ENCODE data around the gene PRELID1.
A peak's percentile ranks its signal among the peaks of the same experiment; 100 is the strongest.
"Not testable (repeated sequence)": the region's sequence is repeated elsewhere in the genome, so short reads cannot be mapped to it uniquely, and the experiment has no call there.

The PRELID1 gene, protein sequence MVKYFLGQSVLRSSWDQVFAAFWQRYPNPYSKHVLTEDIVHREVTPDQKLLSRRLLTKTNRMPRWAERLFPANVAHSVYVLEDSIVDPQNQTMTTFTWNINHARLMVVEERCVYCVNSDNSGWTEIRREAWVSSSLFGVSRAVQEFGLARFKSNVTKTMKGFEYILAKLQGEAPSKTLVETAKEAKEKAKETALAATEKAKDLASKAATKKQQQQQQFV

GRCh38 chr5:177303121-177303924, at the start of gene PRELID1, which contains the start of gene RAB24:
Gene PRELID1 (plus strand): TSS chr5:177303799. CDS start chr5:177303986, 187 bp downstream.
Gene RAB24 (minus strand): TSS chr5:177303719. CDS start chr5:177303288, 431 bp downstream.
- peak; percentile 72 for DNase-seq

DNA sequence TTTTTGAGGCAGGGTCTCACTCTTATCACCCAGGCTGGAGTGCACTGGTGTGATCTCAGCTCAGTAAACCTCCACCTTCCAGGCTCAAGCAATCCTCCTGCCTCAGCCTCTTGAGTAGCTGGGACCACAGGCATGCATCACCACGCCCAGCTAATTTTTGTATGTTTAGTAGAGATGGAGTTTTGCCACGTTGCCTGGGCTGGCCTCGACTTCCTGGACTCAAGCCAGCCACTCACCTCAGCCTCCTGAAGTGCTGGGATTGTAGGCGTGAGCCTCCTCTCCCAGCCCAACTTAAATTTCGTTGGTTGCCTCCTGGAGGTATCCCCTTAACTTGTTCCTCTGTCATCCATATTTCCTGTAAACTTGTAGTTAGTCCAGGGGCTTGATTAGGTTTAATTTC, 47.3 kb upstream of the PRELID1 start:
- no peak for DNase-seq

- DNase-seq, result not testable (repeated sequence)
Observed at GRCh38 chr5:177258711-177259110, 44.9 kb upstream of the PRELID1 start.

DNA sequence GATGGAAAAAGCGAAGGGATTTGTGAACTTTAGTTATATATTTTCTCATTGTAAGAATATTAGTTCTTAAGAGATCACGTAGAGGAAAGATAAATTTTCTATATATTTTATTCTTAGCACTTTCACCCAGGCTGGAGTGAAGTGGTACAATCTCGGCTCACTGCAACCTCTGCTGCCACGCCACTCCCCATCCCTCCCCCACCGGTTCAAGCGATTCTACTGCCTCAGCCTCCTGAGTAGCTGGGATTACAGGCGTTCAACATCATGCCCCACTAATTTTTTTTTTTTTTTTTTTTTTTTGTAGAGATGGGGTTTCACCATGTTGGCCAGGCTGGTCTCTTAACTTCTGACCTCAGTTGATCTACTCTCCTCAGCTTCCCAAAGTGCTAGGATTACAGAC, 42.6 kb upstream of the PRELID1 start:
- no peak for DNase-seq

GRCh38 chr5:177261510-177261909, 42.1 kb upstream of the PRELID1 start:
- DNase-seq, result no peak

DNA sequence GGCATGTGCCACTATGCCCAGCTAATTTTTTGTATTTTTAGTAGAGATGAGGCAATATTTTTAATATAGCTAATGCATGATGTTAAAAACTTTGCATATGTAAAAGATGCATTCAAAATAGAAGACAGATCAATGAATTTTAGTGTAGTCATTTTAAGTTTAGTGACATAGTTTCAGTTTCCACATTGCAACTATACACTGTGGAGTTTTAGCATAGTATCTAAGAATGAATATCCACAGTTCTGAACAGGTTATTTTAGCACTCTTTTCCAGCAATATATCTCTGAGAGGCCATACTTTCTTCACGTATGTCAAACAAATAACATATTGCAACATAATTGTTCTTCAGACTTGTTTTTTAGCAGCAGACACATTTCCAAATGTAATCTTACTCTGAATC, 39.4 kb upstream of the PRELID1 start:
- DNase-seq, result no peak

DNA sequence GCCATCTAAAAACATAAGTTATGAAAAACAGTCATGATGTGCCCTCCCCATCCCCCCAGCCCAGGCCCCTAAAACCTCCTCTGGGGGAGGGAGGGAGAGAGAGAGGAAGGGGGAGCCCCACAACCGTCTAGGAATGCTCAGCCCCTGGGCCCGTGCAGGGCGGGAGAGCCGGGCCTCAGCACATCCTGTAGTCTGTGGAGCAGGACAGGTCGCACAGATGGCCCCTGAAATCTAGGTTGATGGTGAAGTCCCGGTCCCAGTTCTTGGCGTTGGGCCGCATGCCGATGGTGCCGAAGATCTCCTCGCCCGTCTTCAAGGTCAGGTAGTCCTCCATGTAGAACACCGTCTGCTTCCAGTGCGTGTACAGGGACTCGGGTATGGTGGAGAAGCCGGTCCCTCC, 38.2 kb upstream of the PRELID1 start:
- no peak for DNase-seq

- no peak for DNase-seq
Observed at GRCh38 chr5:177269232-177269895, 34.2 kb upstream of the PRELID1 start.

GRCh38 chr5:177269976-177270375, 33.6 kb upstream of the PRELID1 start:
- no peak for DNase-seq

GRCh38 chr5:177270653-177271052, 32.9 kb upstream of the PRELID1 start:
- no peak for DNase-seq

GRCh38 chr5:177271113-177271512, 32.5 kb upstream of the PRELID1 start:
- DNase-seq, result no peak

DNA sequence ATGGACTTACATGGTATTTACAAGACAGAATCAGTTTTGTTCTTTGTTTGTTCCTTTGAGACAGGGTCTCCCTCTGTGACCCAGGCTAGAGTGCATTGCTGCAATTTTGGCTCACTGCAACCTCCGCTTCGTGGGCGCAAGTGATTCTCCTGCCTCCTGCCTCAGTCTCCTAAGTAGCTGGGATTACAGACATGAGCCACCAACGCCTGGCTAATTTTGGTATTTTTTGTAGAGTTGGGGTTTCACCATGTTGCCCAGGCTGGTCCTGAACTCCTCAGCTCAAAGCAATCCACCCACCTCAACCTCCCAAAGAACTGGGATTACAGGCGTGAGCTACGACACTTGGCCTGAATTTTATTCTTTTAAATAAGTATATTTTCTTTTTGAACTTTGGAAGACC, 27.7 kb upstream of the PRELID1 start:
- no peak for DNase-seq

GRCh38 chr5:177276886-177277285, 26.7 kb upstream of the PRELID1 start:
- DNase-seq, result no peak

- DNase-seq, result no peak
Observed at GRCh38 chr5:177288191-177288590, 15.4 kb upstream of the PRELID1 start.

DNA sequence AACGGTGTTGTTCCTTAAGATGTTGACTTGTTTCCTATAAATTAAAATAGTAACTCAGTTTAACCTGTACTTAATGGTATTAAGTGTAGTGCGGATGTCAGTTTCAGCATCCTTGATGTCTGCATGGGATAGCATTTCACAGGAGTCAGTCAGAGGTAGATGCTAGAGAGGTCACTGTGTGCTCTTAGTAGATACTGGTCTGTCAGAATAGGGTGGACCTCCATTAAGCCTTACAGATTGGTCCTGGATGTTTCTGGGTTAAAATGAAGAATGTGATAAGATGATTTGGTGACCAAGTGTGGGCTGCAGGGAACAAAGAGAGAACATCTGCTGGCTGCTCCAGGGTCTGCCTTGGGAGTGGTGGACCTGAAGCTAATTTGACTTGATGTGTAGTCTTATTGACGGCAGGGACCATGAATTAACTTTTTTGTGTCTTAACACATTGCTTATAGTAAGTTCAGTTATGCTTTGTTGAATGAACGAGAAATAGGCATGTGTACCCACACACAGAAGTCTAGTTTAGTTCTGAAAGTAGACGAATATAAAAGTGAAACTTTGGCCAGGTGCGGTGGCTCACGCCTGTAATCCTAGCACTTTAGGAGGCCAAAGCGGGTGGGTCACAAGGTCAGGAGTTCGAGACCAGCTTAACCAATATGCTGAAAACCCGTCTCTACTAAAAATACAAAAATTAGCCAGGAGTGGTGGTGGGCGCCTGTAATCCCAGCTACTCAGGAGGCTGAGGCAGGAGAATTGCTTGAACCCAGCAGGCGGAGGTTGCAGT, 12.6 kb upstream of the PRELID1 start:
- no peak for DNase-seq

DNA sequence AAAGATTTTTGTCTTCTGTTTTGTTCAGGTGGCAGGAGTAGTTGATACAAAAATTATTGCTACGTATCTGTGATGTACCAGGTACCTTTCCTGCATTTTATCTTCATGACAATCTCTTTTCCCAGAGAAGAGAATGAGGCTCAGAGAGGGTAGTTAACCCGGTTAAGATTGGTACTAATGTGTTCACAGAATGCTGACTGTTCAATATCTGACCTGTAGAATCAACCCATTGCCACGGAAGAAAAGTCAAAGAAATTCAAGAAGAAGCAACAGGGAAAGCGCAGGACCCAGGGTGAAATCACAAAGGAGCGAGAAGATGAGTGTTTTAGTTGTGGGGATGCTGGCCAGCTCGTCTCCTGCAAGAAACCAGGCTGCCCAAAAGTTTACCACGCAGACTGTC, 11.9 kb upstream of the PRELID1 start:
- DNase-seq, result no peak

DNA sequence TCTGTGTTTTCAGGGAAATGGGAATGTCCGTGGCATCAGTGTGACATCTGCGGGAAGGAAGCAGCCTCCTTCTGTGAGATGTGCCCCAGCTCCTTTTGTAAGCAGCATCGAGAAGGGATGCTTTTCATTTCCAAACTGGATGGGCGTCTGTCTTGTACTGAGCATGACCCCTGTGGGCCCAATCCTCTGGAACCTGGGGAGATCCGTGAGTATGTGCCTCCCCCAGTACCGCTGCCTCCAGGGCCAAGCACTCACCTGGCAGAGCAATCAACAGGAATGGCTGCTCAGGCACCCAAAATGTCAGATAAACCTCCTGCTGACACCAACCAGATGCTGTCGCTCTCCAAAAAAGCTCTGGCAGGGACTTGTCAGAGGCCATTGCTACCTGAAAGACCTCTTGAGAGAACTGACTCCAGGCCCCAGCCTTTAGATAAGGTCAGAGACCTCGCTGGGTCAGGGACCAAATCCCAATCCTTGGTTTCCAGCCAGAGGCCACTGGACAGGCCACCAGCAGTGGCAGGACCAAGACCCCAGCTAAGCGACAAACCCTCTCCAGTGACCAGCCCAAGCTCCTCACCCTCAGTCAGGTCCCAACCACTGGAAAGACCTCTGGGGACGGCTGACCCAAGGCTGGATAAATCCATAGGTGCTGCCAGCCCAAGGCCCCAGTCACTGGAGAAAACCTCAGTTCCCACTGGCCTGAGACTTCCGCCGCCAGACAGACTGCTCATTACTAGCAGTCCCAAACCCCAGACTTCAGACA, 9.6 kb upstream of the PRELID1 start:
- no peak for DNase-seq

- DNase-seq, result no peak
Observed at GRCh38 chr5:177294632-177295031, 9.0 kb upstream of the PRELID1 start.

DNA sequence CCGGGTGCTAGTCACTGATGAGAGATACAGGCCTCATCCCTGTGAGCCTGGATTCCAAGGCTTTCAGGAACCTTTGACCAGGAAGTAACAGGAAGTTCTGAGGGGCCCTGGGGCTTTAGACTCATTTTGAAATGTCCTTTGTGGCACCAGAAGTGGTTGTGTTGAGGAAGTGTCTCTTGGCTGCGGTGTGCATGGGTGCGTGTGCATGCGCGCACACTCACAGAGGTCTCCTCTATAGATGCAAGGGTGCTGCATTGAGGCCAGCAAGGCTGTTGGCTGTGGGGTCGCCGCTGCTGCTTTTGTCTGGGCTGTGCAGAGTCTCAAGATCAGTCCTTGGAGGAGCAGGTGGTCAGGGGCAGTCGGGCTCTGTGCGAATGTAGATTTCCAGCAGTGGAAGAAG, 7.7 kb upstream of the PRELID1 start:
- no peak for DNase-seq

GRCh38 chr5:177296581-177296980, 7.0 kb upstream of the PRELID1 start:
- DNase-seq, result no peak

GRCh38 chr5:177297922-177298321, 5.7 kb upstream of the PRELID1 start:
- no peak for DNase-seq

GRCh38 chr5:177299697-177300096, 3.9 kb upstream of the PRELID1 start:
- DNase-seq, result no peak
